ENCODE measurements around the gene BMP10. TPM values are rescaled to one million over a fixed set of nuclear protein-coding genes. Genes with fewer than 3 reads are reported as not detected.

BMP10 gene
- total RNA-seq, 1 experiment from 2014 or later: not detected

DNA sequence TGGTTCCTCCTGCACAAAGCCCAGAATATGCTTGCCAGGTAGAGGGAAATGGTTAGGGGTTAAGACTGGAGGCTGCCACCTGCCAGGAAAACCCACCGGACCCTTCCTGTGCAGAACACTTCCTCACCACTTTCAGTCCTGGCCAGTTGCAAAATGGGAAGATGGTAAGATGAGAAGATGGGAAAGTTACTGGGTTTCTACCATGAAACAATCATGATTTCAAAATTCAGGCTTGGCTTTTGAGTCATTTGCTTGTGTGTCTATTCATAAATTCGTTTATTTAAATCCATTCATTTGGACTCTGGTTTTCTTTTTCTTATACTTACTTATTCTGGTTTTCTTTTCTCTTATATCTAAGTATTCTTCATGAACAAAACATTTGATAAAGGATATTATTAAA lies 7.2 kb downstream of the BMP10 start:
- H3K27me3 ChIP-seq: no peaks in the 10 kb centered on the region
- H3K4me3 ChIP-seq: no peak overlapping the region
- DNase-seq: no peak

DNA sequence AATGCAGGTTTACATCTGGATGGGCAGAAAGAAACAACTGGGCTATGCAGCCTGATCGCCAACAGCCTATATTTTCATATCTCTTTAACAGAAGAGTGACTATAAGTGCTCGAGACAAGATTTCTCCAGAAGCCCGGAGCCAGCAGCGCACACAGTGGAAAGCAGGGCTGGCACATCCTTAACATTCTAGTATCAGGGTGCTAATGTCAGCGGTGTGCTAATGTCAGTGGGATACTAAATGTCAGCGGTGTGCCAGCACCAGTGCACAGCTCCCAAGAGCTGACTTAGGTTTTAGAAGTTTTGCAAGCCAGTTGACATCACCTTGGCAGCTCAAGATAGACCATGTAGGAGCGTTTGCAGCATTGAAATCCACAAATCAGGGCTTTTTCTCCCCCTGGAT lies 8.3 kb downstream of the BMP10 start:
- H3K36me3 ChIP-seq: no peaks in the 10 kb centered on the region
- peaks cover 2% of the 10 kb centered on the region; the same call in 1 of the 2 replicates for H3K9me3 ChIP-seq
- no peak for DNase-seq
- no peaks in the 10 kb centered on the region for H3K27me3 ChIP-seq
- H3K4me3 ChIP-seq: no peak overlapping the region

More for the DNA sequence above, 7.2 kb downstream of the BMP10 start:
- no peaks in the 10 kb centered on the region for H3K36me3 ChIP-seq
- H3K9me3 ChIP-seq: peaks cover 2% of the 10 kb centered on the region; the same call in 1 of the 2 replicates

DNA sequence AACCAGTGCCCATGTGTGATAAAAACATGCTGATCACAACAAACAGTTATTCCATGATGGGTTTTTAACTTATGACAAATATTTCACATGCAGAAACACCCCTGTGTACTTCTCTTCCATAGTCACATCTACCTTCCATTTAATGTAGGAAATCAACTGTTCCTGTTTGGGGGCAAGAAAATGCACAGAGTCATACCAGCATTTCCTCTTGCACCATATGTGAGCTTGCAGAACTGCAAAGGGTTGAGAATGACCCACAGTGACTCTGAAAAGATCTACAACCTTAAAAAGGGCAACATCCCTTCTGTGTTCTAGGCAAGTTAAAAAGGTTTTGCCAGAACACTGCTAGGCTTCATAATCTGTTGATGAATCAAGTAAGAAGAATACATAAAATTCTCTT lies 9.9 kb downstream of the BMP10 start:
- DNase-seq: no peak
- H3K4me3 ChIP-seq: no peak overlapping the region
- no peaks in the 10 kb centered on the region for H3K36me3 ChIP-seq
- peaks cover 2% of the 10 kb centered on the region; the same call in 1 of the 2 replicates for H3K9me3 ChIP-seq
- H3K27me3 ChIP-seq: no peaks in the 10 kb centered on the region

DNA sequence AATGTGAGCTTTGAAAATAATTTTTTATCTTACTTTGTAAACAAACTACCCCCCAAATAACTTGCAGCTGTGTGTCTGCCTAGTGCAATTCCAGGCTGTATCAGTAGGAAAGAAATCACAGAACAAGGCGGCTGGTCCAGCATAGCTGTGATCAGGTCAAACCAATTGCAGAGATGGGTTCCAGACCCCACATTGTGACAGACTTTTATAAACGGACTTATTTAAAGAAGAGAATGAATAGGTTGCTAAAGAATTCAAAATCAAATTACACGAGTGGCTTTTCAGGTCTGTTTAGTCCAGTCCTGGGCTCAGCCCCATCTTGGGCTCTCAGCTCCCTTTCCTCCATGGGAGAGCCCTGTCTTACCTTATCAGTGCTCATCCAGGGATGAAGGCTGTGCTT lies 11.1 kb downstream of the BMP10 start:
- no peak overlapping the region for H3K4me3 ChIP-seq
- DNase-seq: no peak
- H3K27me3 ChIP-seq: no peaks in the 10 kb centered on the region
- H3K36me3 ChIP-seq: no peaks in the 10 kb centered on the region
- peaks cover 2% of the 10 kb centered on the region; the same call in 1 of the 2 replicates for H3K9me3 ChIP-seq

DNA sequence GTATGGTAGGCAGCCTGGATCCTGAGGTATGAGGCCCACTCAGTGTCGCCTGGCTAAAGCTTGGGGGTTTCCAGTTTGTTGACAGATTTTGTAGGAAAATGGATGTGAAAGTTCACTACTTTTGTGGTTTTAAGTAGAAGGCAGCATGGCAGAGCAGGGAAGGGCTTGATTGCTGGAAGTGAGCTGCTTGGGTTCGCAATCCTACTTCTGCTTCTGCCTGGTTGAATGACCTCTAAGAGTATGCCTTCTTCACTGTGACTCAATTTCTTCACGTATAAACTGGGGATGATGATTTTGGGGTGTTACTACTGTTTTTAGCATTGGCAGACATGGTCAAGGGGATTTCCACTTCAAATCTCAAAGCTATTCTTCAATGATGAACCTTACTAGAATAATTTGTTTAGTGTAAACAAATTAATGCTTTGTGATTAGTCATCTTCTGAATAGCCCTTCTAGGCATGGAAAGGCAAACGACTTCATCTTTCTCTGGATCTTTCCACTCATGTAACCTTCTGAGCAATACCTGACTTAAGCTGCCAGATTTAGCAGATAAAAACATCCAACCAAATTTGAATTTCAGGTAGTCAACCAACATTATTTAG lies 13.2 kb downstream of the BMP10 start:
- Histone ChIP-seq H3K4me3 (no peak overlapping the region), H3K9me3 (peaks cover 2% of the 10 kb centered on the region; the same call in 1 of the 2 replicates), H3K27me3 (no peaks in the 10 kb centered on the region), H3K36me3 (no peaks in the 10 kb centered on the region)
- no peak for DNase-seq

DNA sequence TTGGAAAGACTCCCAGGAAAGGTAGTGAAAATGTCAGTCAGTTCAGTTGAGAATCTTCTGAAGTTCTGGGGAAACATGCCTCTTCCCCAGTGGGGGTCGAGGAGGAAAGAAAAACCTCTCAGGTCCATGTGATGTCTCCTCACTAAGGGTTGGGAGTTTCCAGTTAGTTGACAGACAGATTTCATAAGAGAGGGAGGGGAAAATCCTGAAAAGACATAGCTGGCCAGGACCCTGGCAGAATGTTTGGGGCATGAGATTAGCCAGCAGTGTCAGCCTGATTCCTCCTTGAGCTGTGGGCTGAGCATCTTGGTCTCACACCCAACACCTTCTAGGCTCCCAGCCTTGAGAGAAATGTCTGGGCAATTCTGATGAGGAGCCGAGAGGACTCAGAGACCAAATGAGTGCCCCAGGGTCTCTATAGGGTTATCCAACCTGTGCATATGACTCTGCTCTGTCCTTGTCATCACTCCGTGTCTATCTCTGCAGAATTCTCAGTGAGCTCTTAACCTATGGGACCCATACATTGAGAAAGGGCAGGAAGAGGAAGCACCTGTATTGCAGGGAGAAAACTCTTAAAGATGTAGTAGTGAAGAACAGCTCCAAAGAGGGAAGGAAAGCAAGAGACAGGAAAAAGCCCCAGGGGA lies 13.9 kb downstream of the BMP10 start:
- H3K27me3 ChIP-seq: no peaks in the 10 kb centered on the region
- H3K36me3 ChIP-seq: no peaks in the 10 kb centered on the region
- H3K9me3 ChIP-seq: peaks cover 2% of the 10 kb centered on the region; the same call in 1 of the 2 replicates
- no peak for DNase-seq
- H3K4me3 ChIP-seq: no peak overlapping the region

DNA sequence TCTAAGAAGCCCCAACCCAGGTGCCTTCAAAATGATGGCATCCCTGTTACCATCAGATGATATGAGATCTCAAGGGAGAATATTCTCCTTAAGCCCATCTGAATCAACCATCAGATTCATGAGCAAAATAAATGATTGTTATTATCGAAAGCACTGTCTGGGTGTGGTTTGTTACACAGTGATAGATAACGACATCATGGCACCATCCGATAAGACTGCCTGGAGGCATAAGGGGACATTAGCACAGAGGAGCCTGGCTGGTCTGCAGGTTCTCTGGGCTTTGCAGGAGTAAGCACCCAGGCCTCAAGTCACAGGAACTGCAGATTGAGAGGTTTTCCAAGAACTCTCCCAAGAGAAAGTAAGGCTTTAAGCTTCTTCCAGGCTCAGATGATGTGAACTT lies 15.6 kb downstream of the BMP10 start:
- Histone ChIP-seq H3K27me3 (no peaks in the 10 kb centered on the region), H3K9me3 (peaks cover 2% of the 10 kb centered on the region; the same call in 1 of the 2 replicates), H3K36me3 (no peaks in the 10 kb centered on the region), H3K4me3 (no peak overlapping the region)
- DNase-seq: no peak

DNA sequence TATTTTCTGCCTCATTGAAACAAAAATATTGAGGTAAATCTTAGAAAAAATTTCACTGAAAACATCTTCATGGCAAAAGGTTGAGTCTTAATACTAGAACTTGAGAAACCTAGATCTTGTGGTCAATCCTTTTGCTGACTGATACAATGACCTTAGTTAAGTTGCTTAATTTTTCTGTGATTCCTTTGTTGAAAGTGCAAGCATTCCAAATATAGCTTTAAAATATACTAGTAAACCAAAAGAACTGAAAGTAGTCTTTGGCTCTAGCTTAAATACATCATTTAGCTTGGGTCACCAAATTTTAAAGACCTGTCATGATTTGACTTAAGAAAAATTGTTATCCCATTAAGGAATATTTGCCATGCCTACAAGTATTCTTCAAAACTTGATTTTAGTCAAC lies 16.7 kb downstream of the BMP10 start:
- Histone ChIP-seq H3K4me3 (no peak overlapping the region), H3K27me3 (no peaks in the 10 kb centered on the region), H3K36me3 (no peaks in the 10 kb centered on the region), H3K9me3 (no peaks in the 10 kb centered on the region)
- no peak for DNase-seq

DNA sequence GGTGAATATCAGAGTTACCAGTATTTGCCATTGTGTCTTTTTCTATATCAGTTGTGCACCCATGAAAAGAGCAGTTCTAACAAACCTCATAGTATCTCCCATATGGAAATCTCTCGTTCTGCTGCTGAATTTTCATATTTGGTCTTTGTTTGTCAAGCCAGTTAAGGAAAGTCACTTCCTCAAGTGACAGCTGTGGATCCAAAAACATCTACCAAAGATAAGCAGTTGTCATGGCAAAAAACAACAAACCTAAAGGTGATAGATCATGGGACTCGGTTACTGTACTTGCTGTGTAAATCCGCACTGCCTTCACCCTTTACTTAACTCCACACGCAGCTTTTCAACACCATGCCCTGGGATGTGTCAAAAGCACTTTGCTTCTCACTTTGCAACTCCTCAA lies 17.3 kb downstream of the BMP10 start:
- Histone ChIP-seq H3K9me3 (no peaks in the 10 kb centered on the region), H3K4me3 (no peak overlapping the region), H3K36me3 (no peaks in the 10 kb centered on the region), H3K27me3 (no peaks in the 10 kb centered on the region)
- no peak for DNase-seq

DNA sequence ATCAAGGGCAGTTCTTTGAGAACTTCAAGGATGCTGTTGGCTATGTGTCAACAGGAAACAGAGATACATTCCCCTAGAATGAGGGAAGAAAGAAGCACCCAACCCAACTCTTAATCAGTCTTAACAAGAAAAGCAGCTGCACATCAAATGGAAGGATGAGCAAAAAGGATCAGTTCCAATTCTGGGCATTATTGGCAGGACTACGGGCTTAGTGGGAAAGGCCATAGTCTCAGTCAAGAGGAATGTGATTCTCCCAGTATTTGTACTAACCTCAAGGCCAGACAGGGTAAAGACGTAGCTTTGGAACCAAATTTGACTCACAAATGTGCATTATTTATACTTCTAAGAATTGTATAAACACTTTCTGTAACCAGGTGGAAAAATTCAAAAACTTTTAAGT lies 18.2 kb downstream of the BMP10 start:
- Histone ChIP-seq H3K27me3 (no peaks in the 10 kb centered on the region), H3K9me3 (no peaks in the 10 kb centered on the region), H3K4me3 (no peak overlapping the region), H3K36me3 (no peaks in the 10 kb centered on the region)
- peak; percentile 77 for DNase-seq

DNA sequence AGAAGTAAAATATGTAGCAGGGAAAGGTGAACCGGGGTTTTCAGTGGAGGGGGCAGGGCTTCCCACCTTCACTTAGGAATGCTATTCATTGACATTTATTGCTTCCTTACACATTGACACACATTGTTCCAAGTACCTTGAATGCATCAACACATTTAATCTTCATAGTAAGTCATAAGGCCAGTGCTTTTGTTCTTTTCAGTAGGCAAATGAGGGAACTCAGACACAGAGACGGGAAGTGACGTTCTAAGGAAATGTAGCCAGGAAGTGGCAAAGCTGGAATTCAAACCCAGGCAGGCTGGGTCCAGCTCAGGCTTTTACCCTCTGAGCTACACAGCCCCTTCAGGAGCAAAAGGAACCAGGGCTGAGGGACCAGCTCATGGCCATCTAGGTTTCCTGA lies 20.7 kb downstream of the BMP10 start:
- no peaks in the 10 kb centered on the region for H3K27me3 ChIP-seq
- no peak for DNase-seq
- H3K36me3 ChIP-seq: no peaks in the 10 kb centered on the region
- no peak overlapping the region for H3K4me3 ChIP-seq
- H3K9me3 ChIP-seq: no peaks in the 10 kb centered on the region

DNA sequence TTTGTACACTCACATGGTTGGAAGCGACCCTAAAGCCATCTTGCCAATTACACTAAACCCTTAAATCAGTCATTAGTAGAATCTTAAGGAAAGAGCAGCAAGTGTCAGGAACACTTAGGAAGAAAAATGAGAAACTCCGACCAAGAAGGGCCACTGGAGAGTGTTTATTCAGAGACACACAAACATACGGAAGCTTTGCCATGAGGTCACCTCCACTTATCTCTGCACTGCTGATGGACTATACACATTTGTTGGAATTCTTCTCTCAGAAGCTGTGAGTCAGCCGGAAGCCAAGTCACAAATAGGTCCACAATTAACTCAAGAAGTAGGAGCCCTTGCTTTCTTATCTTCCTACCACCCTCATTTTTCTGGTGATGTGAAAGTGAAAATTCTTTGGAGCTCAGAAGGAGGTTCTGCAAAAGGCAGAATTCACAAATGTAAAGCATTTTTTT lies 21.6 kb downstream of the BMP10 start:
- Histone ChIP-seq H3K36me3 (no peaks in the 10 kb centered on the region), H3K27me3 (no peaks in the 10 kb centered on the region), H3K4me3 (no peak overlapping the region), H3K9me3 (no peaks in the 10 kb centered on the region)
- peak; percentile 60 for DNase-seq

DNA sequence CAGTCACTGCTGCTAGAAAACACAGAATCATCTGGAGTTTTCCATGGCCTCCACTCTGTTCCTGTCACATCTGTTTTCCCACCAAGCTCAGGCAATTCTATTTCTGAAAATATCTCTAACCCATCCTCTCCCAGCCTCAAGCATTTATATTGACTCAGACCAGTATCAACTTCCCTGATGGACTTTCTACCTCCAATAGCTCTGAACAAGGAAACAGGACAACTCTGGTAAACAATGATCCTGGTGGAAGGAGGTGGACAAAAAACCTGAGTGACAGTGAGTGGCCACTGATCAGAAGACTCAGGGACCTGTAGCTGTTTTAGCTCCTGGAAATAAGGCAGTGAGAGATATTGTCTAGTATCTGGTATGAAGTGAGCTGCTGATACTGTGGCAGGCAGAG lies 23.4 kb downstream of the BMP10 start:
- Histone ChIP-seq H3K36me3 (no peaks in the 10 kb centered on the region), H3K27me3 (no peaks in the 10 kb centered on the region), H3K4me3 (no peak overlapping the region), H3K9me3 (no peaks in the 10 kb centered on the region)
- no peak for DNase-seq

DNA sequence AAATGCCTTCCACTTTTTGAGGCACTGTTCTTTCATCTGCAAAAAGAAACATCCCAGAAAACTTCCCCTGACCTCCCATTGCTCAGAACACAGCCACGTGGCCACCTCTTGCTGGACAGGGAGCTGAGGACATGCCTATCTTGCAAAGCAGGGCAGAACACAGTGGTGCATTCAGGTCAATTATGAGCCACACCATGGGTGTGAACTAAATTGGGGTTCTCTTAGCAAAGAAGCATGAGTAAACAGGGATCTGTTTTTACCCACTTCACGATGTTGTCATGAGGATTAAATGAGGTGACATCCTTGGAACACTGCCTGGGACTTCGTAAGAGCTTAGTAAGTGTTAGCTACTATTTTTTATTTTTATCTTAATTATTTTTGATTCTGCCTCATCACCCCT lies 25.1 kb downstream of the BMP10 start:
- Histone ChIP-seq H3K36me3 (no peaks in the 10 kb centered on the region), H3K4me3 (no peak overlapping the region), H3K9me3 (no peaks in the 10 kb centered on the region), H3K27me3 (no peaks in the 10 kb centered on the region)
- no peak for DNase-seq

DNA sequence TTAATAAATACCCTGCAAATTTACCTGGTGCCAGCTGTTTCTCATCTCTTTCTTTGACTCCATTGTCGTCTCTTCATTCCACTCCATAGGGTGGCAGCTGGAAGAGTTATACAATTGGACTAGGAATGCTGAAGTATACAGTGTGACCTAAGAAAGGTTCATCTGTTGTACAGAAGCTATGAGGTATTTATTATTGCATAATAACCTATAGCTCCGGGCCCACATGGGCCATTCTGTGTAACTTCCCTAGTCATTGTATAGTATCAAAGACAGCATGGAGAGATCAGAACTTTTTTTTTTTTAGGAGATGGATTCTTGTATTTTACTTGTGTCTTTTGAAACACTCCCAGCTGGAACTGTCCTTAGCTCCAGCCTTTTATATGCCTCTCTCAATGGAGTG lies 26.2 kb downstream of the BMP10 start:
- no peaks in the 10 kb centered on the region for H3K9me3 ChIP-seq
- H3K27me3 ChIP-seq: no peaks in the 10 kb centered on the region
- no peaks in the 10 kb centered on the region for H3K36me3 ChIP-seq
- DNase-seq: no peak
- no peak overlapping the region for H3K4me3 ChIP-seq

DNA sequence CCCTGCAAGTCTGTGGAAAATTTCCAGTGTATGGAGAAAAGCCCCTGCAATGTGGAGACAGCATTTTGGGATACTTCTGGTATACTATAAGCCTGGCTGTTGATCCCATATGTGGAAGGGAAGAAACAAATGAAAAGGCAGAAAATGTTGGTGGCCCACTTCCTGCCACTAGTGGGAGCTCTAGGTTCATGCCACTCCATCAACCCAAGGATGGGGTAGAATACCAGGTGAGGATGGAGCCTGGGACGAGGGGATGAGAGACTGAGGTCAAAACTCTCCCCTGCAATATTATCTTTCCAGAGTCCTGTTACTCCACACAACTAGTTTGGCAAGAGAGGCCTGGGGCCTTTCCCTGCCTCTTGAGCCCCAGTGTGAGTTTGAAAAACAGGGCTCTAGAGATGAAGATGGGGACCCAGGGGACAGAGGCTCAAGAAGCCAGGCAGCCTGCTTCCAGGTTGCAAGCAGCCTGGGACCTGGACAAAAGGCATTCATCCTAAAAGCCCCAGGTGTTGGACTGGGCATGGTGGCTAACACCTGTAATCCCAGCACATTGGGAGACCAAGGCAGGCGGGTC lies 31.9 kb downstream of the BMP10 start:
- H3K27me3 ChIP-seq: no peaks in the 10 kb centered on the region
- no peak overlapping the region for H3K4me3 ChIP-seq
- no peaks in the 10 kb centered on the region for H3K9me3 ChIP-seq
- no peaks in the 10 kb centered on the region for H3K36me3 ChIP-seq
- no peak for DNase-seq

DNA sequence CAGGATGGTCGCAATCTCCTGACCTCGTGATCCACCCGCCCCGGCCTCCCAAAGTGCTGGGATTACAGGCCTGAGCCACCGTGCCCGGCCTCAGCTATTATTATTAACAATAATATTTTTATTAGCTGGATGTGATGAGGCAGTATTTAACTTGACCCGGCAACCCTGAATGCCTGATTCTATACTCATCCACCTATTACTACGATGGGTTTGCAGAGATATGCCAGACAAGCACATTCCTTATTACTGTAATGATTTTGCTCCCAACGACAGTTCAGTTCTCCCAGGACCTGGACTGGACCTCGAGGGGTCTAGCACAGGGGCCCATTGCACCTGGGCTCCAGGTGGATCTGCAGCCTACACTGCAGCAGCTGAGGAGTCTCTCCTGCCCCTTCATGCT lies 32.6 kb downstream of the BMP10 start:
- no peak for DNase-seq
- Histone ChIP-seq H3K4me3 (no peak overlapping the region), H3K36me3 (no peaks in the 10 kb centered on the region), H3K9me3 (no peaks in the 10 kb centered on the region), H3K27me3 (no peaks in the 10 kb centered on the region)

DNA sequence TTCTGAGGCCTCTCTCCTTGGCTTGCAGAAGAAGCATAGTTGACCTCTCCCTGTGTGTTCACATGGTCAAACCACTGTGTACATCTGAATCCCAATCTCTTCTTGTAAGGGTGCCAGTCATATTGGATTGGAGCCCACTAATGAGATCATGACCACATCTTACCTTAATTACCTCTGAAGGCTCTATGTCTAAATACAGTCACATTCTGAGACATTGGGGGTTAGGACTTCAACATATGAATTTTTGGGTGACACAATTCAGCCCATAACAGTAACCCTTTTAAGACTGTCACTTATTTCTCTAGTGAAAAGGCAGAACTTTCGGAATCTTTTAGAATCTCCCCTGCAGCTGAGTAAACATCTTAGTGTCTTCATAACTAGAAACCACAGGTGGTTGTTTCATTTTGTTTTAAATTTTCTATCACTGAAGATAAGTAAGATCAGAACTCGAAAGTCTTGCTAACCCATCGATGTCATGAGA lies 33.3 kb downstream of the BMP10 start:
- Histone ChIP-seq H3K9me3 (no peaks in the 10 kb centered on the region), H3K27me3 (no peaks in the 10 kb centered on the region), H3K4me3 (no peak overlapping the region), H3K36me3 (no peaks in the 10 kb centered on the region)
- no peak for DNase-seq
